Erythroblast (primary cell): ENCODE data around the gene B3GNT8.

ENCODE experiments used
- GATA1 ChIP-seq: IDR thresholded peaks from 2 replicates; pipeline ENCODE4 v1.6.1; 2011; ENCODE audit warnings: low read depth, mild to moderate bottlenecking, control low read depth, low read length, moderate library complexity
- POLR2A ChIP-seq: IDR thresholded peaks from 2 replicates; pipeline ENCODE4 v1.6.1; 2011; ENCODE audit warnings: mild to moderate bottlenecking, low read length

GRCh38 chr19:41447732-41448332, 20.7 kb upstream of the B3GNT8 start:
- no peak for TF ChIP-seq POLR2A
- no peak for TF ChIP-seq GATA1
